ENCODE measurements around the gene GALNT2. TPM values are rescaled to one million over a fixed set of nuclear protein-coding genes. Genes with fewer than 3 reads are reported as not detected.

The GALNT2 gene
- total RNA-seq, 1 experiment from 2014 or later: 114 TPM

DNA sequence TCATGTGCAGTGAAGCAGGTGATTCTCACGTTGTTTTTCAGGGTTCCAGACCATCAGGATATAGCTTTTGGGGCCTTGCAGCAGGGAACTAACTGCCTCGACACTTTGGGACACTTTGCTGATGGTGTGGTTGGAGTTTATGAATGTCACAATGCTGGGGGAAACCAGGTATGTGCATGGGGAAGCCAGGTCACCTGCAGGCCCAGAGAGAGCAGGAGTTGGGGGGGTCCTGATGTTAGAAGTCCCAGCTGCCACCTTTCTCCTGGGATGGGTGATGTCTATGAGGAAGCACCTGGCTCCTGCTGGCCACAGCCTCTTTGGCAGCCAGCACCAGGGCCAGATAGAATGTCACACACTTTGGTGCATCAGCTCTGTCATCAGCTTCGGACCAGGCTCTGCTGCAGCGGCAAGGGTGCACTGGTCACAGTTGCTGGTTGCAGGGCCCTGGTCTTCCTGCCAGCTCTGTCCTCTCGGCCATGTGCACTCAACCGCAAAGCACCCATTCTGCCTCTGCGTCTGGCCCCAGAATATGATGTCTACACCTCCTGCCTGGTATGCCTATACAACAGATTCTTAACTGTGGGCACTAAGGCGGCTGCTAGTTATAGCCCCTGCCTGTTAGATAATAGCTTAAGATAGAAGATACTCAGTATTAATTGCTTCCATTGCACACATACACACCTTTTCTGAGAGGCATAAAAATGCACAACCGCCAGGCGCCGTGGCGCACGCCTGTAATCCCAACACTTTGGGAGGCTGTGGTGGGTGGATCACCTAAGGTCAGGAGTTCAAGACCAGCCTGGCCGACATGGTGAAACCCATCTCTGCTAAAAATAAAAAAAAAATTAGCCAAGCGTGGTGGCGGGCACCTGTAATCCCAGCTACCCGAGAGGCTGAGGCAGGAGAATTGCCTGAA lies 198.4 kb downstream of the GALNT2 start:
- Mint-ChIP-seq H3K4me1 (ENCODE audit: insufficient read depth, unreplicated experiment) (no peaks in the 10 kb centered on the region), H3K27me3 (ENCODE audit: insufficient read depth, unreplicated experiment) (no peaks in the 10 kb centered on the region), H3K27ac (ENCODE audit: low read depth, unreplicated experiment) (no peak overlapping the region), H3K4me3 (ENCODE audit: unreplicated experiment) (no peak overlapping the region), H3K9me3 (ENCODE audit: unreplicated experiment) (no peaks in the 10 kb centered on the region), H3K36me3 (ENCODE audit: insufficient read depth, unreplicated experiment) (peaks cover 74% of the 10 kb centered on the region)
- POLR2A ChIA-PET: interaction anchor here (0.6 to 0.9 kb wide), 4 partner anchors 16 to 187 kb away, joined by 3 to 5 read pairs (median 4); no protein-coding TSS in a partner anchor
- DNase-seq (ENCODE audit: unreplicated experiment): no peak
- no TSS peak for BruUV-seq (replicated peaks)
- intact Hi-C loops (cut with micrococcal nuclease): no loop called here
- TF ChIP-seq, protein P1, sequence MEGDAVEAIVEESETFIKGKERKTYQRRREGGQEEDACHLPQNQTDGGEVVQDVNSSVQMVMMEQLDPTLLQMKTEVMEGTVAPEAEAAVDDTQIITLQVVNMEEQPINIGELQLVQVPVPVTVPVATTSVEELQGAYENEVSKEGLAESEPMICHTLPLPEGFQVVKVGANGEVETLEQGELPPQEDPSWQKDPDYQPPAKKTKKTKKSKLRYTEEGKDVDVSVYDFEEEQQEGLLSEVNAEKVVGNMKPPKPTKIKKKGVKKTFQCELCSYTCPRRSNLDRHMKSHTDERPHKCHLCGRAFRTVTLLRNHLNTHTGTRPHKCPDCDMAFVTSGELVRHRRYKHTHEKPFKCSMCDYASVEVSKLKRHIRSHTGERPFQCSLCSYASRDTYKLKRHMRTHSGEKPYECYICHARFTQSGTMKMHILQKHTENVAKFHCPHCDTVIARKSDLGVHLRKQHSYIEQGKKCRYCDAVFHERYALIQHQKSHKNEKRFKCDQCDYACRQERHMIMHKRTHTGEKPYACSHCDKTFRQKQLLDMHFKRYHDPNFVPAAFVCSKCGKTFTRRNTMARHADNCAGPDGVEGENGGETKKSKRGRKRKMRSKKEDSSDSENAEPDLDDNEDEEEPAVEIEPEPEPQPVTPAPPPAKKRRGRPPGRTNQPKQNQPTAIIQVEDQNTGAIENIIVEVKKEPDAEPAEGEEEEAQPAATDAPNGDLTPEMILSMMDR (IDR thresholded peaks at IDR 0.05; ENCODE audit: unreplicated experiment): no peak
- CTCF ChIA-PET: interaction anchor here (0.6 to 1.9 kb wide), 4 partner anchors 46 to 604 kb away, joined by 3 to 8 read pairs (median 3); no protein-coding TSS in a partner anchor

- Mint-ChIP-seq H3K9me3 (ENCODE audit: unreplicated experiment) (no peaks in the 10 kb centered on the region), H3K27me3 (ENCODE audit: insufficient read depth, unreplicated experiment) (no peaks in the 10 kb centered on the region), H3K27ac (ENCODE audit: low read depth, unreplicated experiment) (no peak overlapping the region), H3K4me3 (ENCODE audit: unreplicated experiment) (no peak overlapping the region), H3K36me3 (ENCODE audit: insufficient read depth, unreplicated experiment) (peaks cover 73% of the 10 kb centered on the region), H3K4me1 (ENCODE audit: insufficient read depth, unreplicated experiment) (no peaks in the 10 kb centered on the region)
- TF ChIP-seq, protein P1 (IDR thresholded peaks at IDR 0.05; ENCODE audit: unreplicated experiment): no peak
- intact Hi-C loops (cut with micrococcal nuclease): no loop called here
- BruUV-seq (replicated peaks): no TSS peak
- CTCF ChIA-PET: interaction anchor here (0.5 to 2.5 kb wide), 4 partner anchors 51 to 605 kb away, joined by 3 to 12 read pairs (median 5); no protein-coding TSS in a partner anchor
- POLR2A ChIA-PET: interaction anchor here (0.6 to 1.2 kb wide), 3 partner anchors 10 to 188 kb away, joined by 3 to 5 read pairs (median 4); no protein-coding TSS in a partner anchor
- no peak for DNase-seq (ENCODE audit: unreplicated experiment)
Measured at GRCh38 chr1:230266456-230266855, 199.4 kb downstream of the GALNT2 start.

- TF ChIP-seq, protein P1 (IDR thresholded peaks at IDR 0.05; ENCODE audit: unreplicated experiment): no peak
- no TSS peak for BruUV-seq (replicated peaks)
- no peak overlapping the region for H3K4me3 Mint-ChIP-seq (ENCODE audit: unreplicated experiment)
- peaks cover 71% of the 10 kb centered on the region for H3K36me3 Mint-ChIP-seq (ENCODE audit: insufficient read depth, unreplicated experiment)
- CTCF ChIA-PET: interaction anchor here (0.8 to 2.5 kb wide), 9 partner anchors 9 to 621 kb away, joined by 3 to 12 read pairs (median 4); no protein-coding TSS in a partner anchor
- no peaks in the 10 kb centered on the region for H3K9me3 Mint-ChIP-seq (ENCODE audit: unreplicated experiment)
- POLR2A ChIA-PET: interaction anchor here (1.0 to 1.2 kb wide), 2 partner anchors 11 to 180 kb away, joined by 3 to 4 read pairs; no protein-coding TSS in a partner anchor
- intact Hi-C loops (cut with micrococcal nuclease): loop anchor here (2.0 kb wide), 2 partner anchors 163 to 201 kb away; partner anchors contain the start of gene GALNT2
- H3K27me3 Mint-ChIP-seq (ENCODE audit: insufficient read depth, unreplicated experiment): no peaks in the 10 kb centered on the region
- no peak overlapping the region for H3K27ac Mint-ChIP-seq (ENCODE audit: low read depth, unreplicated experiment)
- DNase-seq (ENCODE audit: unreplicated experiment): no peak
- H3K4me1 Mint-ChIP-seq (ENCODE audit: insufficient read depth, unreplicated experiment): no peaks in the 10 kb centered on the region
Measured at GRCh38 chr1:230267338-230268065, 200.5 kb downstream of the GALNT2 start.
